Caco-2 (cell line): ENCODE results near the gene PRMT3. TPM values are rescaled to one million over a fixed set of nuclear protein-coding genes. Genes with fewer than 3 reads are reported as not detected.
"Not testable (repeated sequence)": the region's sequence is repeated elsewhere in the genome, so short reads cannot be mapped to it uniquely, and the experiment has no call there.

Experiments used
- BruUV-seq: library from RNA; stranded (reverse); fragments of 400-500 nt; replicated peaks from 2 replicates; lab custom pipeline; 2021; lab: Mats Ljungman, UMichigan
- CTCF ChIA-PET: fragments of 300-600 bp; sonication (Branson Sonifier 250); formaldehyde crosslinking; loops from one replicate; lab custom pipeline; 2022; ENCODE audit warnings: antibody characterized with exemption; lab: Charles Lee
- POLR2A ChIA-PET: fragments of 300-600 bp; sonication (Branson Sonifier 250); formaldehyde crosslinking; loops from one replicate; lab custom pipeline; 2022; ENCODE audit warnings: antibody characterized with exemption; lab: Charles Lee
- DNase-seq, 2 experiments: peaks; one replicate each; pipeline versions ENCODE4 v3.0.0 to v3.0.0-alpha.2; 2020 to 2022
- H3K27me3 ChIP-seq: replicated peaks from 2 replicates; pipeline ENCODE4 v1.6.0; 2011; ENCODE audit warnings: low read length; ENCODE audit not compliant: control insufficient read depth, insufficient read depth
- H3K36me3 ChIP-seq: 2 replicates; pipeline ENCODE4 v1.5.1; 2011; ENCODE audit warnings: low read length; ENCODE audit not compliant: control insufficient read depth, insufficient read depth
- H3K4me1 ChIP-seq: fragments of 250-450 bp; sonication (Bioruptor Pico); 2 replicates; pipeline ENCODE4 v1.5.1; 2020; ENCODE audit warnings: mild to moderate bottlenecking
- H3K4me3 ChIP-seq: 2 replicates; pipeline ENCODE4 v1.5.1; 2011; ENCODE audit warnings: low read depth, mild to moderate bottlenecking, control low read depth, low read length
- H3K9me3 ChIP-seq: fragments of 250-450 bp; sonication (Bioruptor Pico); 2 replicates; pipeline ENCODE4 v1.5.1; 2020; ENCODE audit warnings: mild to moderate bottlenecking, moderate library complexity
- H3K27ac Mint-ChIP-seq: one replicate; pipeline ENCODE4 v1.8.0; 2022; ENCODE audit warnings: mixed read lengths; ENCODE audit not compliant: unreplicated experiment
- H3K27me3 Mint-ChIP-seq: one replicate; pipeline ENCODE4 v1.8.0; 2022; ENCODE audit warnings: mixed read lengths; ENCODE audit not compliant: insufficient read depth, unreplicated experiment
- H3K36me3 Mint-ChIP-seq: one replicate; pipeline ENCODE4 v1.8.0; 2022; ENCODE audit warnings: mild to moderate bottlenecking, mixed read lengths; ENCODE audit not compliant: insufficient read depth, unreplicated experiment
- H3K4me1 Mint-ChIP-seq: one replicate; pipeline ENCODE4 v1.8.0; 2022; ENCODE audit warnings: low read depth, mixed read lengths; ENCODE audit not compliant: unreplicated experiment
- H3K4me3 Mint-ChIP-seq: one replicate; pipeline ENCODE4 v1.8.0; 2022; ENCODE audit warnings: mild to moderate bottlenecking, moderate library complexity, mixed read lengths; ENCODE audit not compliant: unreplicated experiment
- H3K9me3 Mint-ChIP-seq: one replicate; pipeline ENCODE4 v1.8.0; 2022; ENCODE audit warnings: mixed read lengths; ENCODE audit not compliant: unreplicated experiment
- intact Hi-C: fragments of 100-400 bp; cut with micrococcal nuclease; formaldehyde crosslinking; loops from one replicate; pipeline ENCODE4 v1.10.0; 2022; ENCODE audit not compliant: unreplicated experiment
- total RNA-seq: library from RNA; stranded (reverse); gene quantifications from 2 replicates; pipeline ENCODE4 v1.2.3, GENCODE V29; 2022
- TF ChIP-seq, protein P1 (sequence below), 2 experiments: fragments of 200-600 bp in 1 of 2; IDR thresholded peaks; 1 replicate in 1 of 2; 2 replicates in 1 of 2; pipeline versions ENCODE4 v1.5.1 to v1.8.0; 2011 to 2022; ENCODE audit warnings: antibody characterized with exemption in 1 of 2, control low read depth in 1 of 2, inconsistent platforms in 1 of 2, low read depth in 1 of 2, low read length in 1 of 2, mild to moderate bottlenecking in 1 of 2, moderate library complexity in 1 of 2; ENCODE audit not compliant: insufficient read depth in 1 of 2, severe bottlenecking in 1 of 2, unreplicated experiment in 1 of 2

The PRMT3 gene
- total RNA-seq, 1 experiment from 2014 or later: 26.1 TPM

DNA sequence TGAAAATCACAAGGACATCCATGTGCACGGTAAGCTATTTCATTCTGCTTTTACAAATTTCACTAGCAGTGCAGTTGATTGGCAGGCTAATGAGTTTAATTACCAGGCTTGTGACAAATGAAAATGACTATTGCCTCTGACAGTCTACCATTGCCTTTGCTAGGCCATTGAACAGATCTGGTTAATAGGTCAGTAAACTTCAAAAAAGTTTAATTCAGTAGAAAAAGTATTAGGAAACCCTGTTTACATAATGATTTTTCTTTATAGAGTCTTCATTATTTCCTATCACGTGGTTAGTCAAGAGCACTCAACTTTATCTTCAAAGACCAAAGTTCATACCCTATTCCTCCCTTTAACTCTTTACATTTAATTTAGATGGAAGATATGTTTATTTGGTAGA lies 77.0 kb downstream of the PRMT3 start:
- no peak for DNase-seq
- Mint-ChIP-seq H3K27ac (no peak overlapping the region), H3K4me3 (no peak overlapping the region), H3K27me3 (no peaks in the 10 kb centered on the region), H3K9me3 (no peaks in the 10 kb centered on the region), H3K36me3 (no peaks in the 10 kb centered on the region), H3K4me1 (no peaks in the 10 kb centered on the region)
- H3K36me3 ChIP-seq: no peaks in the 10 kb centered on the region
- no peak overlapping the region for H3K4me3 ChIP-seq
- no TSS peak for BruUV-seq
- POLR2A ChIA-PET: no interaction called here
- H3K4me1 ChIP-seq: peaks cover 7% of the 10 kb centered on the region; the same call in 1 of the 2 replicates
- H3K27me3 ChIP-seq: no peaks in the 10 kb centered on the region
- no peaks in the 10 kb centered on the region for H3K9me3 ChIP-seq
- intact Hi-C loops: no loop called here
- TF ChIP-seq, protein P1, sequence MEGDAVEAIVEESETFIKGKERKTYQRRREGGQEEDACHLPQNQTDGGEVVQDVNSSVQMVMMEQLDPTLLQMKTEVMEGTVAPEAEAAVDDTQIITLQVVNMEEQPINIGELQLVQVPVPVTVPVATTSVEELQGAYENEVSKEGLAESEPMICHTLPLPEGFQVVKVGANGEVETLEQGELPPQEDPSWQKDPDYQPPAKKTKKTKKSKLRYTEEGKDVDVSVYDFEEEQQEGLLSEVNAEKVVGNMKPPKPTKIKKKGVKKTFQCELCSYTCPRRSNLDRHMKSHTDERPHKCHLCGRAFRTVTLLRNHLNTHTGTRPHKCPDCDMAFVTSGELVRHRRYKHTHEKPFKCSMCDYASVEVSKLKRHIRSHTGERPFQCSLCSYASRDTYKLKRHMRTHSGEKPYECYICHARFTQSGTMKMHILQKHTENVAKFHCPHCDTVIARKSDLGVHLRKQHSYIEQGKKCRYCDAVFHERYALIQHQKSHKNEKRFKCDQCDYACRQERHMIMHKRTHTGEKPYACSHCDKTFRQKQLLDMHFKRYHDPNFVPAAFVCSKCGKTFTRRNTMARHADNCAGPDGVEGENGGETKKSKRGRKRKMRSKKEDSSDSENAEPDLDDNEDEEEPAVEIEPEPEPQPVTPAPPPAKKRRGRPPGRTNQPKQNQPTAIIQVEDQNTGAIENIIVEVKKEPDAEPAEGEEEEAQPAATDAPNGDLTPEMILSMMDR (IDR thresholded peaks at IDR 0.05; ENCODE audit: insufficient read depth in 1 of 2, low read depth in 1 of 2, low read length in 1 of 2, severe bottlenecking in 1 of 2, unreplicated experiment in 1 of 2): no peak
- CTCF ChIA-PET: no interaction called here

DNA sequence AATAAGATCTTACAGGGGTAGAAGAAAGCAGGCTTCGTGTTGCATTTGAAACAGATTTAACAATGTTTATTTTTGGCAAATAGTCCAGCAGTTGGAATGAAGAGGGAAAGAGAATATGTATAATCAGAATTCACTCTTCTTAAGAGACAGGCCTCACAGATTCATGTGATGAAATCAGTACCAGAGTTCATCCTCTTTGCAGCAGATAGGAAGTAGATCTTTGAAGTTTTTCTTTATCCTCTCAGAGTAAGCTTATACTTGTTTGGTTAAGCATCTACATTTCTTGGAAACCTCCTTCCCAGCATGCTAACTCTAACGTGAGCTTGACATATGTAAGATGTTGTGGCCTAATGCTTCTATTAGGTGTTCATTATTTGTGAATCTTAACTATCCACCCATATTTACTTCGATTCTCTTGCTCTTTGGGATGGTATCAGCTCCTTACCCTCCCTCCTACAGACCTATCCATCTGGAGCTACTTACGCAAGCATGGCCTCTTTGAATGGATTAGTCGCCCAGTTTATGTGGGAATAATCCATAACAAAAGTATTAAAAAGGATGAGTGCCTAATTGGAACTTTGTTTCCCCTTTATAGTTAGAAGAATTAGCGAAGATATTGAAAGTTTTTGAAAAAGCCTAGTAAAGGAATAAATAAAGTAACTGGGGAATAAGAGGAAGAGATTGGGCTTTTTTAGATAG lies 80.1 kb downstream of the PRMT3 start:
- Mint-ChIP-seq H3K27me3 (no peaks in the 10 kb centered on the region), H3K27ac (no peak overlapping the region), H3K4me1 (no peaks in the 10 kb centered on the region), H3K9me3 (no peaks in the 10 kb centered on the region), H3K36me3 (peaks cover 6% of the 10 kb centered on the region), H3K4me3 (no peak overlapping the region)
- no peak overlapping the region for H3K4me3 ChIP-seq
- H3K27me3 ChIP-seq: no peaks in the 10 kb centered on the region
- no TSS peak for BruUV-seq
- TF ChIP-seq, protein P1 (IDR thresholded peaks at IDR 0.05; ENCODE audit: insufficient read depth in 1 of 2, low read depth in 1 of 2, low read length in 1 of 2, severe bottlenecking in 1 of 2, unreplicated experiment in 1 of 2): no peak
- no peaks in the 10 kb centered on the region for H3K9me3 ChIP-seq
- no peak for DNase-seq
- H3K36me3 ChIP-seq: peaks cover 2% of the 10 kb centered on the region; the same call in 1 of the 2 replicates
- peaks cover 7% of the 10 kb centered on the region; the same call in 1 of the 2 replicates for H3K4me1 ChIP-seq
- intact Hi-C loops: no loop called here
- ChIA-PET POLR2A (no interaction called here), CTCF (no interaction called here)

DNA sequence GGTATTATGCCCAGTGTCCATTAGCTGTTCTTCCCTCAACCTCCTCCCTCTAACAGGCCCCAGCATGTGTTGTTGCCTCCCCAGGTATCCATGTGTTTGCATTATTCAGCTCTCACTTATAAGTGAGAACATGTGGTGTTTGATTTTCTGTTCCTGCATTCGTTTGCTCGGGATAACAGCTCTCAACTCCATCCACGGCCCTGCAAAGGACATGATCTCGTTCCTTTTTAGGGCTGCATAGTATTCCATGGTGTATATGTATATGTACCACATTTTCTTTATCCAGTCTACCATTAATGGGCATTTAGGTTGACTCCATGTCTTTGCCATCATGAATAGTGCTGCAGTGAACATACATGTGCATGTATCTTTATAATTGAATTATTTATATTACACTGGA lies 82.8 kb downstream of the PRMT3 start:
- Histone ChIP-seq H3K4me1 (no peaks in the 10 kb centered on the region), H3K36me3 (peaks cover 2% of the 10 kb centered on the region), H3K4me3 (no peak overlapping the region), H3K27me3 (no peaks in the 10 kb centered on the region), H3K9me3 (no peaks in the 10 kb centered on the region)
- BruUV-seq: no TSS peak
- CTCF ChIA-PET: no interaction called here
- H3K27ac Mint-ChIP-seq: no peak overlapping the region
- no peaks in the 10 kb centered on the region for H3K27me3 Mint-ChIP-seq
- H3K4me1 Mint-ChIP-seq: no peaks in the 10 kb centered on the region
- POLR2A ChIA-PET: no interaction called here
- TF ChIP-seq, protein P1 (IDR thresholded peaks at IDR 0.05; ENCODE audit: insufficient read depth in 1 of 2, low read depth in 1 of 2, low read length in 1 of 2, severe bottlenecking in 1 of 2, unreplicated experiment in 1 of 2): no peak
- intact Hi-C loops: no loop called here
- no peak overlapping the region for H3K4me3 Mint-ChIP-seq
- DNase-seq: no peak
- no peaks in the 10 kb centered on the region for H3K9me3 Mint-ChIP-seq
- peaks cover 13% of the 10 kb centered on the region for H3K36me3 Mint-ChIP-seq

DNA sequence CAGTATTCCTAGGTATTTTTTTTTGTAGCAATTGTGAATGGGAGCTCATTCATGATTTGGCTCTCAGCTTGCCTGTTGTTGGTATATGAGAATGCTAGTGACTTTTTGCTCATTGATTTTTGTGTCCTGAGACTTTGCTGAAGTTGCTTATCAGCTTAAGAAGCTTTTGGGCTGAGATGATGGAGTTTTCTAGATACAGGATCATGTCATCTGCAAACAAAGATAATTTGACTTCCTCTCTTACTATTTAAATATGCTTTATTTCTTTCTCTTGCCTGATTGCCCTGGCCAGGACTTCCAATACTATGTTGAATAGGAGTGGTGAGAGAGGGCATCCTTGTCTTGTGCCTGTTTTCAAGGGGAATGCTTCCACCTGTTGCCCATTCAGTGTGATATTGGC lies 84.4 kb downstream of the PRMT3 start:
- H3K9me3 Mint-ChIP-seq, DNase-seq, H3K9me3 ChIP-seq, H3K4me3 Mint-ChIP-seq, intact Hi-C loops, H3K27ac Mint-ChIP-seq, H3K4me1 ChIP-seq, POLR2A ChIA-PET, H3K27me3 Mint-ChIP-seq, H3K36me3 ChIP-seq, BruUV-seq, CTCF ChIA-PET, H3K27me3 ChIP-seq, H3K4me3 ChIP-seq, H3K4me1 Mint-ChIP-seq: not testable (repeated sequence)
- H3K36me3 Mint-ChIP-seq: peaks cover 15% of the 10 kb centered on the region
